CD4-positive, alpha-beta T cell treated with Interleukin-1 beta for 1 hour (primary cell): Measurements from ENCODE around the gene DENND5A.
"Not testable (repeated sequence)": the region's sequence is repeated elsewhere in the genome, so short reads cannot be mapped to it uniquely, and the experiment has no call there.

ENCODE experiments used
- DNase-seq, 2 donors: peaks; one replicate each; pipeline ENCODE4 v3.0.0-alpha.2; 2020 to 2022

The DENND5A gene

GRCh38 chr11:9264316-9265210, 587 bp downstream of the DENND5A start:
- DNase-seq, result peak; percentile 36 to 78

- DNase-seq, result peak; percentile 36 to 56
Observed at GRCh38 chr11:9263840-9264315, 1.3 kb downstream of the DENND5A start.

GRCh38 chr11:9260838-9261146, 4.4 kb downstream of the DENND5A start:
- peak; percentile 6 to 27 for DNase-seq

- no peak for DNase-seq
Observed at GRCh38 chr11:9259981-9260837, 4.9 kb downstream of the DENND5A start.

- DNase-seq, result not testable (repeated sequence)
Observed at GRCh38 chr11:9258279-9258678, 6.9 kb downstream of the DENND5A start.

GRCh38 chr11:9254416-9254815, 10.7 kb downstream of the DENND5A start:
- DNase-seq, result no peak

- no peak for DNase-seq
Observed at GRCh38 chr11:9253086-9253485, 12.1 kb downstream of the DENND5A start.

- no peak for DNase-seq
Observed at GRCh38 chr11:9251311-9251710, 13.8 kb downstream of the DENND5A start.

- DNase-seq, result peak; percentile 38 to 55
Observed at GRCh38 chr11:9250139-9250582, 15.0 kb downstream of the DENND5A start.

GRCh38 chr11:9249252-9249651, 15.9 kb downstream of the DENND5A start:
- DNase-seq, result no peak

GRCh38 chr11:9247863-9248262, 17.3 kb downstream of the DENND5A start:
- DNase-seq, result no peak

GRCh38 chr11:9236242-9236641, 28.9 kb downstream of the DENND5A start:
- DNase-seq, result not testable (repeated sequence)

- no peak for DNase-seq
Observed at GRCh38 chr11:9232482-9232881, 32.7 kb downstream of the DENND5A start.

GRCh38 chr11:9231848-9232177, 33.3 kb downstream of the DENND5A start:
- no peak for DNase-seq

GRCh38 chr11:9230296-9230695, 34.9 kb downstream of the DENND5A start:
- DNase-seq, result no peak

- no peak for DNase-seq
Observed at GRCh38 chr11:9228091-9228490, 37.1 kb downstream of the DENND5A start.

GRCh38 chr11:9225748-9226298, 39.3 kb downstream of the DENND5A start:
- DNase-seq, result no peak

GRCh38 chr11:9222654-9223053, 42.5 kb downstream of the DENND5A start:
- DNase-seq, result no peak

GRCh38 chr11:9220853-9221252, 44.3 kb downstream of the DENND5A start:
- not testable (repeated sequence) for DNase-seq

- DNase-seq, result no peak
Observed at GRCh38 chr11:9219572-9219971, 45.6 kb downstream of the DENND5A start.

GRCh38 chr11:9219115-9219514, 46.0 kb downstream of the DENND5A start:
- no peak for DNase-seq

- DNase-seq, result no peak
Observed at GRCh38 chr11:9214765-9215164, 50.4 kb downstream of the DENND5A start.

GRCh38 chr11:9211322-9211721, 53.8 kb downstream of the DENND5A start:
- no peak for DNase-seq

GRCh38 chr11:9210922-9211320, 54.2 kb downstream of the DENND5A start:
- peak in 1 of 2 donors; percentile 3 for DNase-seq
